HepG2 (cell line): ENCODE data around the gene TTLL13. TPM values are rescaled to one million over a fixed set of nuclear protein-coding genes. Genes with fewer than 3 reads are reported as not detected.

Experiments
- ATF7-NPFF ChIP-seq: sonication (generic); formaldehyde crosslinking; IDR thresholded peaks from 2 replicates; pipeline ENCODE4 v1.8.1; 2023; ENCODE audit warnings: mild to moderate bottlenecking, low read depth, missing genetic modification reagents, moderate library complexity
- CHD4 ChIP-seq: fragments of 200-600 bp; sonication (generic); IDR thresholded peaks from 2 replicates; pipeline ENCODE4 v1.7.0; 2017; ENCODE audit warnings: mild to moderate bottlenecking, low read length, borderline replicate concordance
- FLYWCH1 ChIP-seq: sonication (generic); formaldehyde crosslinking; IDR thresholded peaks from 2 replicates; pipeline ENCODE4 v1.8.1; 2023; ENCODE audit warnings: mild to moderate bottlenecking, missing genetic modification reagents
- FOSL1 ChIP-seq: sonication (generic); formaldehyde crosslinking; IDR thresholded peaks from 2 replicates; pipeline ENCODE4 v1.9.0; 2021; ENCODE audit warnings: missing genetic modification reagents, borderline replicate concordance
- FOXC1 ChIP-seq: sonication (generic); formaldehyde crosslinking; IDR thresholded peaks from 2 replicates; pipeline ENCODE4 v1.8.0; 2022; ENCODE audit warnings: mild to moderate bottlenecking, missing genetic modification reagents, borderline replicate concordance
- FOXK2 ChIP-seq: fragments of 450-650 bp; IDR thresholded peaks from 2 replicates; pipeline ENCODE4 v1.6.1; 2016
- KAT8 ChIP-seq: IDR thresholded peaks from 2 replicates; pipeline ENCODE4 v1.6.1; 2016; ENCODE audit warnings: missing genetic modification reagents, missing compliant biosample characterization
- KLF9 ChIP-seq: IDR thresholded peaks from 2 replicates; pipeline ENCODE4 v1.6.1; 2016; ENCODE audit warnings: low read depth
- MAF1 ChIP-seq: sonication (generic); formaldehyde crosslinking; IDR thresholded peaks from 2 replicates; pipeline ENCODE4 v1.5.0; 2020; ENCODE audit warnings: missing genetic modification reagents, borderline replicate concordance
- MED1 ChIP-seq: sonication (generic); formaldehyde crosslinking; IDR thresholded peaks from 2 replicates; pipeline ENCODE4 v1.4.0; 2020; ENCODE audit warnings: missing genetic modification reagents
- NFIB ChIP-seq: sonication (generic); formaldehyde crosslinking; IDR thresholded peaks from 2 replicates; pipeline ENCODE4 v1.9.0; 2021; ENCODE audit warnings: missing genetic modification reagents, mild to moderate bottlenecking, borderline replicate concordance
- PHB2 ChIP-seq: fragments of 450-650 bp; IDR thresholded peaks from 2 replicates; pipeline ENCODE4 v1.6.1; 2018; ENCODE audit not compliant: partially characterized antibody
- POLR2G ChIP-seq: fragments of 200-400 bp; formaldehyde crosslinking; IDR thresholded peaks from 2 replicates; pipeline ENCODE4 v1.6.1; 2018; ENCODE audit warnings: mild to moderate bottlenecking, low read depth, low read length, moderate library complexity
- SETDB1 ChIP-seq: sonication (generic); formaldehyde crosslinking; IDR thresholded peaks from 2 replicates; pipeline ENCODE4 v1.5.1; 2020; ENCODE audit warnings: missing genetic modification reagents, mild to moderate bottlenecking, borderline replicate concordance
- SIN3B ChIP-seq: fragments of 150-350 bp; IDR thresholded peaks from 2 replicates; pipeline ENCODE4 v1.6.1; 2014; ENCODE audit warnings: low read length
- SIX4 ChIP-seq: sonication (generic); formaldehyde crosslinking; IDR thresholded peaks from 2 replicates; pipeline ENCODE4 v1.4.0; 2020; ENCODE audit warnings: missing genetic modification reagents
- SP5 ChIP-seq: IDR thresholded peaks from 2 replicates; pipeline ENCODE4 v1.6.1; 2016; ENCODE audit warnings: low read depth, borderline replicate concordance
- ZC3H13 ChIP-seq: sonication (generic); formaldehyde crosslinking; IDR thresholded peaks from 2 replicates; pipeline ENCODE4 v1.8.1; 2023; ENCODE audit warnings: mild to moderate bottlenecking, missing genetic modification reagents, moderate library complexity
- ZNF605 ChIP-seq: sonication (generic); formaldehyde crosslinking; IDR thresholded peaks from 2 replicates; pipeline ENCODE4 v1.8.0; 2022; ENCODE audit warnings: mild to moderate bottlenecking, missing genetic modification reagents
- polyA plus RNA-seq, 8 experiments: library from polyadenylated mRNA; depleted of rRNA in 3 of 8; stranded (reverse) in 7 of 8; unstranded in 1 of 8; fragments of >200 nt; fragmentation: Illumina TruSeq in 4 of 8; extraction: Trizol in 4 of 8; gene quantifications; 2 replicates each; pipeline versions ENCODE4 v1.2.1 to v1.2.3, GENCODE V29; 2011 to 2016; ENCODE audit warnings: low read depth in 4 of 8, missing spikeins in 1 of 8, mixed read lengths in 1 of 8; ENCODE audit not compliant: insufficient read depth in 1 of 8
- total RNA-seq, 5 experiments: library from RNA; depleted of rRNA; stranded (reverse); fragments of >200 nt; fragmentation: Illumina TruSeq; extraction: Trizol; gene quantifications; 2 replicates each; pipeline ENCODE4 v1.2.3, GENCODE V29; 2016; ENCODE audit warnings: low read depth in 1 of 5
- TF ChIP-seq, protein P1 (sequence below): sonication (generic); formaldehyde crosslinking; IDR thresholded peaks from 2 replicates; pipeline ENCODE4 v1.4.0; 2020; ENCODE audit warnings: missing genetic modification reagents
- TF ChIP-seq, protein P2 (sequence below): sonication (generic); formaldehyde crosslinking; IDR thresholded peaks from 2 replicates; pipeline ENCODE4 v1.5.0; 2020; ENCODE audit warnings: missing genetic modification reagents, mild to moderate bottlenecking, borderline replicate concordance
- TF ChIP-seq, protein P3 (sequence below): sonication (generic); formaldehyde crosslinking; IDR thresholded peaks from 2 replicates; pipeline ENCODE4 v1.4.0; 2020; ENCODE audit warnings: missing genetic modification reagents
- TF ChIP-seq, protein P4 (sequence below): IDR thresholded peaks from 2 replicates; pipeline ENCODE4 v1.6.1; 2012; ENCODE audit warnings: low read depth, low read length, improper control_type of control experiment
- TF ChIP-seq, protein P5 (sequence below): sonication (generic); formaldehyde crosslinking; IDR thresholded peaks from 2 replicates; pipeline ENCODE4 v1.4.0; 2020; ENCODE audit warnings: low read depth, mild to moderate bottlenecking, missing genetic modification reagents

TTLL13 gene
- total and polyA plus RNA-seq, 2 of the 13 experiments (the other 11 are each of a cell fraction or from before 2014, with no cell fraction given), result 0.07 to 0.29 TPM

DNA sequence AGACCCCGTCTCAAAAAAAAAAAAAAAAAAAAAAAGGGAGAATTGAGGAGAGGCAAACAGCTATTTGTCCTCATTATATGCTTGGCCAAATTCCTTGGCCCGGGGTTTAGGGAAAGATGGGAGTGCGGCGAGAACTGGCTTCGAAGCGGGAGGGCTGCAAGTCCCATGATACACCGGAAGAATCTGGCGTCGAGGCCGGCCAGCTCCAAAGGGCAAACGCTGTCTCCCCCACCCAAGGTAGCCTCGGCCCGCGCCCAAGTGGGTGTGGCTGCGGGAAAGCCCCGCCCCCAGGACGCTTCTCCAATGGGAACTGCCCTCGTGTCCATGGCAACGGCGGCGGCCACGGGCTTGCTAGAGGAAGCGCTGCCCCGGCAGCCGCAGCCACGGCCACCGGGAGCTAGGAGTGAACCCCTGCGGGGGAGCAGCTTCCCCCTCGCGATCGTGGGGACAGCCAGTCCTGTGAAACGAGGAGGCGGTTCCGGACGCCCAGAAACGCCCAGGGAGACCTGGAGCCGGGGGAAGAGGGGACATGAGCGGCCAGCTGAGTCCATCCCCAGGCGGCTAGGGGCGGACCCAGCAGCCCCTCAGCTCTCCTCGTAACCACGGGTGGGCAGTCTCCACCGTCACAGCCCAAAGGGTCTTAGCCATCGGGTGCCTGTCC is at the start of gene TTLL13 (continued):
- no peak for TF ChIP-seq SIN3B
- no peak for TF ChIP-seq FOXC1
- TF ChIP-seq FOXK2, result no peak
- TF ChIP-seq SIX4, result no peak
- TF ChIP-seq MED1 (CRISPR knock-in tag), result peak; percentile 39; the same call in 1 of the 2 replicates
- TF ChIP-seq KLF9, result 0 out of 2 replicates have a peak, but pooled peaks have one; percentile 57
- TF ChIP-seq, protein P1, sequence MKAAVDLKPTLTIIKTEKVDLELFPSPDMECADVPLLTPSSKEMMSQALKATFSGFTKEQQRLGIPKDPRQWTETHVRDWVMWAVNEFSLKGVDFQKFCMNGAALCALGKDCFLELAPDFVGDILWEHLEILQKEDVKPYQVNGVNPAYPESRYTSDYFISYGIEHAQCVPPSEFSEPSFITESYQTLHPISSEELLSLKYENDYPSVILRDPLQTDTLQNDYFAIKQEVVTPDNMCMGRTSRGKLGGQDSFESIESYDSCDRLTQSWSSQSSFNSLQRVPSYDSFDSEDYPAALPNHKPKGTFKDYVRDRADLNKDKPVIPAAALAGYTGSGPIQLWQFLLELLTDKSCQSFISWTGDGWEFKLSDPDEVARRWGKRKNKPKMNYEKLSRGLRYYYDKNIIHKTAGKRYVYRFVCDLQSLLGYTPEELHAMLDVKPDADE (CRISPR knock-in tag), result no peak
- TF ChIP-seq SP5 (CRISPR knock-in tag), result peak; percentile 21; the same call in 1 of the 2 replicates
- TF ChIP-seq FOSL1, result no peak
- TF ChIP-seq, protein P2, sequence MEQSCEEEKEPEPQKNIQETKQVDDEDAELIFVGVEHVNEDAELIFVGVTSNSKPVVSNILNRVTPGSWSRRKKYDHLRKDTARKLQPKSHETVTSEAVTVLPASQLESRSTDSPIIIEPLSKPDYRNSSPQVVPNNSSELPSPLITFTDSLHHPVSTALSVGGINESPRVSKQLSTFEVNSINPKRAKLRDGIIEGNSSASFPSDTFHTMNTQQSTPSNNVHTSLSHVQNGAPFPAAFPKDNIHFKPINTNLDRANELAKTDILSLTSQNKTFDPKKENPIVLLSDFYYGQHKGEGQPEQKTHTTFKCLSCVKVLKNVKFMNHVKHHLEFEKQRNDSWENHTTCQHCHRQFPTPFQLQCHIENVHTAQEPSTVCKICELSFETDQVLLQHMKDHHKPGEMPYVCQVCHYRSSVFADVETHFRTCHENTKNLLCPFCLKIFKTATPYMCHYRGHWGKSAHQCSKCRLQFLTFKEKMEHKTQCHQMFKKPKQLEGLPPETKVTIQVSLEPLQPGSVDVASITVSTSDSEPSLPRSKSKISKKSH (CRISPR knock-in tag), result peak; percentile 48; the same call in 1 of the 2 replicates
- peak; percentile 59; the same call in 1 of the 2 replicates for TF ChIP-seq KAT8 (CRISPR knock-in tag)
- no peak for TF ChIP-seq SETDB1 (CRISPR knock-in tag)
- TF ChIP-seq NFIB (CRISPR knock-in tag), result no peak
- no peak for TF ChIP-seq CHD4
- TF ChIP-seq ATF7-NPFF, result no peak
- no peak for TF ChIP-seq ZC3H13 (CRISPR knock-in tag)
- no peak for TF ChIP-seq FLYWCH1 (CRISPR knock-in tag)
- TF ChIP-seq PHB2, result no peak
- TF ChIP-seq, protein P3, sequence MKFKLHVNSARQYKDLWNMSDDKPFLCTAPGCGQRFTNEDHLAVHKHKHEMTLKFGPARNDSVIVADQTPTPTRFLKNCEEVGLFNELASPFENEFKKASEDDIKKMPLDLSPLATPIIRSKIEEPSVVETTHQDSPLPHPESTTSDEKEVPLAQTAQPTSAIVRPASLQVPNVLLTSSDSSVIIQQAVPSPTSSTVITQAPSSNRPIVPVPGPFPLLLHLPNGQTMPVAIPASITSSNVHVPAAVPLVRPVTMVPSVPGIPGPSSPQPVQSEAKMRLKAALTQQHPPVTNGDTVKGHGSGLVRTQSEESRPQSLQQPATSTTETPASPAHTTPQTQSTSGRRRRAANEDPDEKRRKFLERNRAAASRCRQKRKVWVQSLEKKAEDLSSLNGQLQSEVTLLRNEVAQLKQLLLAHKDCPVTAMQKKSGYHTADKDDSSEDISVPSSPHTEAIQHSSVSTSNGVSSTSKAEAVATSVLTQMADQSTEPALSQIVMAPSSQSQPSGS (CRISPR knock-in tag), result 0 out of 2 replicates have a peak, but pooled peaks have one; percentile 14
- peak; percentile 69 for TF ChIP-seq POLR2G
- TF ChIP-seq, protein P4, sequence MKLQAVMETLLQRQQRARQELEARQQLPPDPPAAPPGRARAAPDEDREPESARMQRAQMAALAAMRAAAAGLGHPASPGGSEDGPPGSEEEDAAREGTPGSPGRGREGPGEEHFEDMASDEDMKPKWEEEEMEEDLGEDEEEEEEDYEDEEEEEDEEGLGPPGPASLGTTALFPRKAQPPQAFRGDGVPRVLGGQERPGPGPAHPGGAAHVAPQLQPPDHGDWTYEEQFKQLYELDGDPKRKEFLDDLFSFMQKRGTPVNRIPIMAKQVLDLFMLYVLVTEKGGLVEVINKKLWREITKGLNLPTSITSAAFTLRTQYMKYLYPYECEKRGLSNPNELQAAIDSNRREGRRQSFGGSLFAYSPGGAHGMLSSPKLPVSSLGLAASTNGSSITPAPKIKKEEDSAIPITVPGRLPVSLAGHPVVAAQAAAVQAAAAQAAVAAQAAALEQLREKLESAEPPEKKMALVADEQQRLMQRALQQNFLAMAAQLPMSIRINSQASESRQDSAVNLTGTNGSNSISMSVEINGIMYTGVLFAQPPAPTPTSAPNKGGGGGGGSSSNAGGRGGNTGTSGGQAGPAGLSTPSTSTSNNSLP, result no peak
- peak; percentile 51; the same call in 1 of the 2 replicates for TF ChIP-seq ZNF605 (CRISPR knock-in tag)
- TF ChIP-seq, protein P5, sequence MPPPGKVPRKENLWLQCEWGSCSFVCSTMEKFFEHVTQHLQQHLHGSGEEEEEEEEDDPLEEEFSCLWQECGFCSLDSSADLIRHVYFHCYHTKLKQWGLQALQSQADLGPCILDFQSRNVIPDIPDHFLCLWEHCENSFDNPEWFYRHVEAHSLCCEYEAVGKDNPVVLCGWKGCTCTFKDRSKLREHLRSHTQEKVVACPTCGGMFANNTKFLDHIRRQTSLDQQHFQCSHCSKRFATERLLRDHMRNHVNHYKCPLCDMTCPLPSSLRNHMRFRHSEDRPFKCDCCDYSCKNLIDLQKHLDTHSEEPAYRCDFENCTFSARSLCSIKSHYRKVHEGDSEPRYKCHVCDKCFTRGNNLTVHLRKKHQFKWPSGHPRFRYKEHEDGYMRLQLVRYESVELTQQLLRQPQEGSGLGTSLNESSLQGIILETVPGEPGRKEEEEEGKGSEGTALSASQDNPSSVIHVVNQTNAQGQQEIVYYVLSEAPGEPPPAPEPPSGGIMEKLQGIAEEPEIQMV (CRISPR knock-in tag), result no peak
- no peak for TF ChIP-seq MAF1 (CRISPR knock-in tag)
